Measurements from ENCODE around the gene KCNJ1. TPM values are rescaled to one million over a fixed set of nuclear protein-coding genes. Genes with fewer than 3 reads are reported as not detected.

Gene KCNJ1
- total and polyA plus RNA-seq, 2 donors (not counting 3 experiments of a cell fraction or from before 2014, with no cell fraction given), result not detected

GRCh38 chr11:128911239-128911638 lies 44.1 kb upstream of the KCNJ1 start:
- POLR2A ChIA-PET, result no interaction called here
- no TSS peak for BruUV-seq (replicated peaks)

More at GRCh38 chr11:128911239-128911638, 44.1 kb upstream of the KCNJ1 start:
- intact Hi-C loops (cut with micrococcal nuclease), result no loop called here
- Histone ChIP-seq H2AFZ (ENCODE audit: low read depth, low read length) (no peak overlapping the region), H3K9me1 (replicated peaks; ENCODE audit: control insufficient read depth, extremely low read depth, insufficient read depth, low read length) (no peaks in the 10 kb centered on the region), H3K36me3 (ENCODE audit: control insufficient read depth in 2 of 2, extremely low read depth in 1 of 2, insufficient read depth in 2 of 2, low read length in 2 of 2) (no peaks in the 10 kb centered on the region), H3K9me3 (replicated peaks; ENCODE audit: control insufficient read depth, insufficient read depth, low read length) (no peaks in the 10 kb centered on the region), H3K27ac (ENCODE audit: insufficient read depth, low read depth, low read length) (no peak overlapping the region), H4K20me1 (replicated peaks; ENCODE audit: control insufficient read depth, extremely low read depth, insufficient read depth, low read length) (no peaks in the 10 kb centered on the region), H3K4me1 (ENCODE audit: control insufficient read depth, extremely low read depth, insufficient read depth, low read length) (peaks cover 17% of the 10 kb centered on the region), H3K27me3 (ENCODE audit: control insufficient read depth in 2 of 2, insufficient read depth in 2 of 2, low read length in 2 of 2) (peaks cover 0 to 6% of the 10 kb centered on the region in 2 experiments), H3K4me3 (replicated peaks in 1 of 3; ENCODE audit: insufficient read depth in 1 of 3, low read depth in 1 of 3, low read length in 3 of 3) (no peak overlapping the region), H3K9ac (replicated peaks; ENCODE audit: extremely low read depth, insufficient read depth, low read length) (no peak overlapping the region), H3K4me2 (ENCODE audit: insufficient read depth, low read length) (no peak overlapping the region), H3K79me2 (ENCODE audit: control insufficient read depth, insufficient read depth, low read length) (no peaks in the 10 kb centered on the region)
- dilution Hi-C loops (cut with MboI; ENCODE audit: extremely low pct_ligation_motif_present, low sequenced_read_pairs), result no loop called here
- FAIRE-seq (no peak), DNase-seq (ENCODE audit: low read depth, low spot score) (no peak)
- CTCF ChIA-PET, result interaction anchor here (10.7 kb wide), 1 partner anchor 25 kb away, joined by 141 read pairs; no protein-coding TSS in a partner anchor
- TF ChIP-seq GATA2 (IDR thresholded peaks at IDR 0.05; ENCODE audit: insufficient read depth, insufficient read length, low read depth, low read length), result no peak
- TF ChIP-seq JUN (IDR thresholded peaks at IDR 0.05; ENCODE audit: borderline replicate concordance, insufficient read depth, insufficient read length, low read depth), result no peak
- TF ChIP-seq POLR2AphosphoS5 (IDR thresholded peaks at IDR 0.05; ENCODE audit: insufficient read depth, low read depth, low read length), result no peak
- no peak for TF ChIP-seq EZH2 (IDR thresholded peaks at IDR 0.05; ENCODE audit: borderline replicate concordance, low read depth, low read length, severe bottlenecking)
- TF ChIP-seq MYC (IDR thresholded peaks at IDR 0.05; ENCODE audit: low read depth, low read length), result no peak
- TF ChIP-seq CTCF (IDR thresholded peaks at IDR 0.05; ENCODE audit: extremely low read depth in 1 of 2, insufficient read depth in 1 of 2, low read depth in 1 of 2, low read length in 2 of 2), result no peak
- TF ChIP-seq POLR2A (IDR thresholded peaks at IDR 0.05; ENCODE audit: low read depth, low read length), result no peak
- no peak for TF ChIP-seq MAX (IDR thresholded peaks at IDR 0.05; ENCODE audit: insufficient read depth, insufficient read length)
- no peak for TF ChIP-seq FOS (IDR thresholded peaks at IDR 0.05; ENCODE audit: borderline replicate concordance, insufficient read depth, low read length)
